Endothelial cell (in vitro differentiated cells): ENCODE measurements around the gene GFOD1. TPM values are rescaled to one million over a fixed set of nuclear protein-coding genes. Genes with fewer than 3 reads are reported as not detected.
A peak's percentile ranks its signal among the peaks of the same experiment; 100 is the strongest.

ENCODE experiments used
- DNase-seq: peaks from one replicate; pipeline ENCODE4 v3.0.0; 2021; ENCODE audit warnings: low spot score
- H3K27ac Mint-ChIP-seq: one replicate; pipeline ENCODE4 v1.8.0; 2021; ENCODE audit warnings: mixed read lengths, inconsistent platforms; ENCODE audit not compliant: unreplicated experiment
- H3K27me3 Mint-ChIP-seq: one replicate; pipeline ENCODE4 v1.8.0; 2021; ENCODE audit warnings: mild to moderate bottlenecking, moderate library complexity, mixed read lengths, inconsistent platforms; ENCODE audit not compliant: unreplicated experiment
- H3K36me3 Mint-ChIP-seq: one replicate; pipeline ENCODE4 v1.8.0; 2021; ENCODE audit warnings: mild to moderate bottlenecking, low read depth, mixed read lengths, inconsistent platforms; ENCODE audit not compliant: unreplicated experiment
- H3K4me1 Mint-ChIP-seq: one replicate; pipeline ENCODE4 v1.8.0; 2021; ENCODE audit warnings: mild to moderate bottlenecking, mixed read lengths, inconsistent platforms; ENCODE audit not compliant: unreplicated experiment
- H3K4me3 Mint-ChIP-seq: one replicate; pipeline ENCODE4 v1.8.0; 2021; ENCODE audit warnings: mild to moderate bottlenecking, mixed read lengths, inconsistent platforms; ENCODE audit not compliant: unreplicated experiment
- H3K9me3 Mint-ChIP-seq: one replicate; pipeline ENCODE4 v1.8.0; 2021; ENCODE audit warnings: mixed read lengths, inconsistent platforms; ENCODE audit not compliant: unreplicated experiment
- total RNA-seq: library from RNA; stranded (reverse); fragmentation: NEBNext Ultra II Directional; extraction: Animal tissue kit (Norgen Biotek cat#: 25700); gene quantifications from one replicate; pipeline ENCODE4 v1.2.1, GENCODE V29; 2021; ENCODE audit not compliant: unreplicated experiment
- TF ChIP-seq, protein P1 (sequence below): fragments of 200-600 bp; sonication (generic); IDR thresholded peaks from one replicate; pipeline ENCODE4 v1.5.0; 2021; ENCODE audit warnings: antibody characterized with exemption; ENCODE audit not compliant: unreplicated experiment

GFOD1 gene
- total RNA-seq, 1 donor from 2014 or later: 47.6 TPM

DNA sequence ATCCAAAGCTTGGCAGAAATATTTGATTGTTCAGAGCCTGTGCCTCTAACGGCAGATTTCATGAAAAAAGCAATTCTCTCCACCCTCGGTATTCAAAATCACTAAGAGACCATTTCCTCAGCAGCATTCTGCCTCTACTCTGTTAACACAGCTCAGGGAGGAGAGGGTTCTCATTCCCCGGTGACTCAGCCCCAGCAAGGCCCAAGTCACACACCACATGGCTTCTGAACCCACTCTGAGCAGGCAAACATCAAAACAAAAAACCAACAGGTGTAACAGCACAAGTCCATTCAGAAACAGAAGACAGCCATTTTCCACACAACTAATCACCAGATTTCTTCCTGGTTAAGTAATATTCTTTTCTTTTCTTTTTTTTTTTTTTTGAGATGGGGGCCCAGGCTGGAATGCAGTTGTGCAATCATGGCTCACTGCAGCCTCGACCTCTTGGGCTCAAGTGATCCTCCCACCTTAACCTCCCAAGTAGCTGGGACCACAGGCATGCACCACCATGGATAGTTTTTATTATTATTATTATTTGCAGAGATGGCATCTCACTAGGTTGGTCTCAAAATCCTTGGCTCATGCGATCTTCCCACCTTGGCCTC lies 55.4 kb downstream of the GFOD1 start:
- Mint-ChIP-seq H3K4me1 (peaks cover 52% of the 10 kb centered on the region), H3K27ac (peak overlapping the region; percentile 77), H3K27me3 (peaks cover 8% of the 10 kb centered on the region), H3K4me3 (peak overlapping the region; percentile 9), H3K36me3 (peaks cover 7% of the 10 kb centered on the region), H3K9me3 (no peaks in the 10 kb centered on the region)
- no peak for DNase-seq
- TF ChIP-seq, protein P1, sequence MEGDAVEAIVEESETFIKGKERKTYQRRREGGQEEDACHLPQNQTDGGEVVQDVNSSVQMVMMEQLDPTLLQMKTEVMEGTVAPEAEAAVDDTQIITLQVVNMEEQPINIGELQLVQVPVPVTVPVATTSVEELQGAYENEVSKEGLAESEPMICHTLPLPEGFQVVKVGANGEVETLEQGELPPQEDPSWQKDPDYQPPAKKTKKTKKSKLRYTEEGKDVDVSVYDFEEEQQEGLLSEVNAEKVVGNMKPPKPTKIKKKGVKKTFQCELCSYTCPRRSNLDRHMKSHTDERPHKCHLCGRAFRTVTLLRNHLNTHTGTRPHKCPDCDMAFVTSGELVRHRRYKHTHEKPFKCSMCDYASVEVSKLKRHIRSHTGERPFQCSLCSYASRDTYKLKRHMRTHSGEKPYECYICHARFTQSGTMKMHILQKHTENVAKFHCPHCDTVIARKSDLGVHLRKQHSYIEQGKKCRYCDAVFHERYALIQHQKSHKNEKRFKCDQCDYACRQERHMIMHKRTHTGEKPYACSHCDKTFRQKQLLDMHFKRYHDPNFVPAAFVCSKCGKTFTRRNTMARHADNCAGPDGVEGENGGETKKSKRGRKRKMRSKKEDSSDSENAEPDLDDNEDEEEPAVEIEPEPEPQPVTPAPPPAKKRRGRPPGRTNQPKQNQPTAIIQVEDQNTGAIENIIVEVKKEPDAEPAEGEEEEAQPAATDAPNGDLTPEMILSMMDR: no peak

DNA sequence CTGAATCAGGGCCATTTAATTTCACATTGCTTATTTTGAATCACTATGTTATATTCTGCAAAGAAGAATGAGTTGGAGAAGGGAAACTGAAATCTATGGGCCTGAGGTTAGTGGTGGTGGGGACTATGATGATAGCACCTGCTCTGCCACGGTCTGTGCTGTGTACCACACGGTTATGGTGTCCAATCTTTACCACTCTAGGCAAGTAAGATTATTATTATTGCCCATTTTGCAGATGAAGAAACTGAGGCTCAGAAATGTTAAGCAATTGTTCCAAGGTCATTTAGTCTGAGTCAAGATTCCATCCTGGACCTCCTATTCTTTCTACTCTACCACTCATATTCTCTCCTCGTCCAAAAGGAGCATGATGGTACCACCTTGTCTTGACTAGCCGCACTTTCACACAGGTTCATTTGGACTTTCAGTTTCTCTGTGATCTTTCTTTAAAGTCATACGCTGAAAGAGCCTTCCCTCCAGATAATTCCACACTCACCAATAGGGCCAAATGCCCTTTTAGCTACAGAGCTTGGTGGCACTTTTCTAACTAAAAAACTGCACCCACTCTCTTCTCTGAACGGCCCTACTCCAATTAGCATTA lies 56.2 kb downstream of the GFOD1 start:
- Mint-ChIP-seq H3K27me3 (peaks cover 8% of the 10 kb centered on the region), H3K4me3 (no peak overlapping the region), H3K36me3 (peaks cover 7% of the 10 kb centered on the region), H3K9me3 (no peaks in the 10 kb centered on the region), H3K4me1 (peaks cover 52% of the 10 kb centered on the region), H3K27ac (peak overlapping the region; percentile 77)
- DNase-seq: no peak
- TF ChIP-seq, protein P1: no peak

GRCh38 chr6:13429406-13429753 lies 58.0 kb downstream of the GFOD1 start:
- Mint-ChIP-seq H3K36me3 (no peaks in the 10 kb centered on the region), H3K27ac (no peak overlapping the region), H3K9me3 (no peaks in the 10 kb centered on the region), H3K27me3 (peaks cover 6% of the 10 kb centered on the region), H3K4me3 (no peak overlapping the region), H3K4me1 (peaks cover 60% of the 10 kb centered on the region)
- DNase-seq: no peak
- TF ChIP-seq, protein P1: no peak

GRCh38 chr6:13428583-13429405 lies 58.6 kb downstream of the GFOD1 start:
- TF ChIP-seq, protein P1: no peak
- H3K27me3 Mint-ChIP-seq: peaks cover 6% of the 10 kb centered on the region
- no peaks in the 10 kb centered on the region for H3K36me3 Mint-ChIP-seq
- H3K4me3 Mint-ChIP-seq: no peak overlapping the region
- no peak overlapping the region for H3K27ac Mint-ChIP-seq
- H3K4me1 Mint-ChIP-seq: peaks cover 63% of the 10 kb centered on the region
- H3K9me3 Mint-ChIP-seq: no peaks in the 10 kb centered on the region
- DNase-seq: no peak
